ENCODE data around the gene CEACAM21. TPM values are rescaled to one million over a fixed set of nuclear protein-coding genes. Genes with fewer than 3 reads are reported as not detected.

The CEACAM21 gene
- total RNA-seq, 3 donors from 2014 or later (not counting 1 experiment from before 2014, with no cell fraction given) = 26.8 to 46.6 (median 33.6) TPM

DNA sequence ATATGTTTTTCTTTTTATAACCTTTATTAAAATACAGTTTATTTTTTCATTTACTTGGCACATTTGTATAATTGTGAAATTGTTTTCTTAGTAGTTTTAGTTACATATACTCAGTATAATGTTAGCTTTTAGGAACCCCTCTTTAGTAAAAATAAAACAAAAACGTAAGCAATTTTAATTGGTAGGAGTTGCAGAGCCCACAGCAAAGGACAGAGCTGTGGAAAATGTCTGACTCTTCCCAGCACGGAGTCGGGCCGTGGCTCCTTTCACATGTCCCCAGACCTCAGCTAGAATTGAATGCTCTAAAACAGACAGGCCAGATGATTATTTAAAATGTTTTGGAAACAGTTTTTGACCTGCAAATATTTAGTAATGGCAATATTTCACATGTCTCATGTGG is 27.9 kb upstream of the CEACAM21 start:
- peaks cover 4% of the 10 kb centered on the region for H3K36me3 ChIP-seq (ENCODE audit: control insufficient read depth, insufficient read depth, low read length)
- intact Hi-C loops (cut with micrococcal nuclease) = loop anchor here (5.0 to 10.0 kb wide), 2 partner anchors 286 to 943 kb away; partner anchors contain the start of genes HNRNPUL1 and LTBP4
- TF ChIP-seq, protein P1, sequence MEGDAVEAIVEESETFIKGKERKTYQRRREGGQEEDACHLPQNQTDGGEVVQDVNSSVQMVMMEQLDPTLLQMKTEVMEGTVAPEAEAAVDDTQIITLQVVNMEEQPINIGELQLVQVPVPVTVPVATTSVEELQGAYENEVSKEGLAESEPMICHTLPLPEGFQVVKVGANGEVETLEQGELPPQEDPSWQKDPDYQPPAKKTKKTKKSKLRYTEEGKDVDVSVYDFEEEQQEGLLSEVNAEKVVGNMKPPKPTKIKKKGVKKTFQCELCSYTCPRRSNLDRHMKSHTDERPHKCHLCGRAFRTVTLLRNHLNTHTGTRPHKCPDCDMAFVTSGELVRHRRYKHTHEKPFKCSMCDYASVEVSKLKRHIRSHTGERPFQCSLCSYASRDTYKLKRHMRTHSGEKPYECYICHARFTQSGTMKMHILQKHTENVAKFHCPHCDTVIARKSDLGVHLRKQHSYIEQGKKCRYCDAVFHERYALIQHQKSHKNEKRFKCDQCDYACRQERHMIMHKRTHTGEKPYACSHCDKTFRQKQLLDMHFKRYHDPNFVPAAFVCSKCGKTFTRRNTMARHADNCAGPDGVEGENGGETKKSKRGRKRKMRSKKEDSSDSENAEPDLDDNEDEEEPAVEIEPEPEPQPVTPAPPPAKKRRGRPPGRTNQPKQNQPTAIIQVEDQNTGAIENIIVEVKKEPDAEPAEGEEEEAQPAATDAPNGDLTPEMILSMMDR (IDR thresholded peaks at IDR 0.05) = no peak
- Mint-ChIP-seq H3K4me3 (peak overlapping the region; percentile 59), H3K27me3 (ENCODE audit: low read depth in 2 of 2) (no peaks in the 10 kb centered on the region), H3K27ac (peak overlapping the region; percentile 95 to 96), H3K36me3 (no peaks in the 10 kb centered on the region), H3K4me1 (peaks cover 67% of the 10 kb centered on the region in 2 donors), H3K9me3 (no peaks in the 10 kb centered on the region)
- DNase-seq (no peak), ATAC-seq (no peak)
- H3K27me3 ChIP-seq (ENCODE audit: control insufficient read depth, insufficient read depth, low read length) = no peaks in the 10 kb centered on the region
- H3K4me1 ChIP-seq (ENCODE audit: control insufficient read depth, insufficient read depth, low read length) = peaks cover 60% of the 10 kb centered on the region
- no peak overlapping the region for H3K27ac ChIP-seq (ENCODE audit: low read length)
- 82% methylated on average over 4 of the region's 4 CpGs for WGBS (ENCODE audit: insufficient coverage)
- no peak overlapping the region for H3K4me3 ChIP-seq (ENCODE audit: low read length)
- no peaks in the 10 kb centered on the region for H3K9me3 ChIP-seq (ENCODE audit: control insufficient read depth, insufficient read depth, low read length)

DNA sequence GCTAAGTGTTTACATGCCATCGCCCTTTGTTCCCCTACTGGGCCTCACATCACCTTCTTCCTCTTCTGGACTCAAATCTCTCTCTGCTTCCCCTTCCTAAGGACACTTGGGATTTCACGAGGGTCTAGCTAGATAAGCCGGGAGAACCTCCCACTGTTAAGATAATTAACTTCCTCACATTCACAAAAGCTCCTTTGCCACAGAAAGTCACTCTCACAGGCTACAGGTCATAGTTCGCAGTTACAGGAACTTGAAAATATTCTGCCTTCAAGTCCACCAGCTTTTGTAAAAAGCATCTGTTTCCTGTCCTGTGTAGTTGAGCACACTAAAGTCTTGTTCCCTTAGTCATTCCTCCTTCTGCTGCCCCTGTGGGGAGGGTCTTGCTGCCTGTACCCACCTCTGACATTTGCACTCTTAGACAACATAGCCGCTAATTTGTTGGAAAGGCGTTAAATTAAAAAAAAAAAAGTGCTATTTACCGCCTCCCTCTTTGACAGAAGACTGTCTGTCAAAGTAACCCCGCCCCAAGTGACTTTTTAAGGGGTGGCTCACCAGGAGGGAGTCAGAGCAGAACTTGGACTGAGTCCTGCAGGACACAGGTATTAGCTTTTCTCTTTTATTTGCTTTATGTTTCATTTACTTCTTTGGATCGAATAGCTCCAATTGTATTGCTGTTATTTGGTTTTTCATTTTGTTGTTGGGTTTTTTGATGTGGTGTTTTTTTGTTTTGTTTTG is 26.8 kb upstream of the CEACAM21 start:
- Histone ChIP-seq H3K27ac (ENCODE audit: low read length) (peak overlapping the region; percentile 88), H3K4me3 (ENCODE audit: low read length) (peak overlapping the region; percentile 89), H3K4me1 (ENCODE audit: control insufficient read depth, insufficient read depth, low read length) (peaks cover 62% of the 10 kb centered on the region), H3K9me3 (ENCODE audit: control insufficient read depth, insufficient read depth, low read length) (no peaks in the 10 kb centered on the region), H3K36me3 (ENCODE audit: control insufficient read depth, insufficient read depth, low read length) (peaks cover 11% of the 10 kb centered on the region), H3K27me3 (ENCODE audit: control insufficient read depth, insufficient read depth, low read length) (no peaks in the 10 kb centered on the region)
- peak overlapping the region; percentile 99 for H3K4me3 Mint-ChIP-seq
- WGBS (ENCODE audit: insufficient coverage) = 2% methylated on average over 9 of the region's 9 CpGs
- TF ChIP-seq, protein P1 (IDR thresholded peaks at IDR 0.05) = no peak
- peak; percentile 68 to 81 (median 78) for ATAC-seq
- H3K4me1 Mint-ChIP-seq = peaks cover 72 to 74% of the 10 kb centered on the region in 2 donors
- H3K27ac Mint-ChIP-seq = peak overlapping the region; percentile 95 to 96
- no peaks in the 10 kb centered on the region for H3K27me3 Mint-ChIP-seq (ENCODE audit: low read depth in 2 of 2)
- peak; percentile 67 to 87 for DNase-seq
- no peaks in the 10 kb centered on the region for H3K36me3 Mint-ChIP-seq
- H3K9me3 Mint-ChIP-seq = no peaks in the 10 kb centered on the region
- intact Hi-C loops (cut with micrococcal nuclease) = loop anchor here (5.0 to 10.0 kb wide), 2 partner anchors 287 to 944 kb away; partner anchors contain the start of genes HNRNPUL1 and LTBP4

DNA sequence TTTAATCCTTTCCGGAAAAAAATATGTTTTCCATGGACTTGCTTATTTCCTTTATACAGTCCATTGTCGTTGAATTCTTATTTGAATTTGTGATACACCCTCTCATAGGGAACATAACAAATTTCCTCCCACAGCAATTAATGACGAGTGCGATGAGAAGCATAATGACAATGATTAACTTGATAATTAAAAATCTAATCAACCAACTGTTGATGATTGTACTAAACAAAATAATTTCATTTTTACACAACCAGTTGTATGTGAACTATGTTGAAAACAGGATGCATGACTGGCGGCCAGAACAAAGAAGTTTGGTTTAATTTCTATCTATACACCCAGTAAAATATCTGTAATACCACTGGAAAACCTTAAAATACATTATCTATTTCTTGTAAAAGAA is 26.1 kb upstream of the CEACAM21 start:
- no peaks in the 10 kb centered on the region for H3K9me3 Mint-ChIP-seq
- peak overlapping the region; percentile 89 for H3K4me3 ChIP-seq (ENCODE audit: low read length)
- no peaks in the 10 kb centered on the region for H3K9me3 ChIP-seq (ENCODE audit: control insufficient read depth, insufficient read depth, low read length)
- peak overlapping the region; percentile 88 for H3K27ac ChIP-seq (ENCODE audit: low read length)
- no peaks in the 10 kb centered on the region for H3K27me3 Mint-ChIP-seq (ENCODE audit: low read depth in 2 of 2)
- peaks cover 14% of the 10 kb centered on the region for H3K36me3 ChIP-seq (ENCODE audit: control insufficient read depth, insufficient read depth, low read length)
- TF ChIP-seq, protein P1 (IDR thresholded peaks at IDR 0.05) = no peak
- H3K4me1 ChIP-seq (ENCODE audit: control insufficient read depth, insufficient read depth, low read length) = peaks cover 60% of the 10 kb centered on the region
- DNase-seq (no peak), ATAC-seq (no peak)
- H3K4me3 Mint-ChIP-seq = peak overlapping the region; percentile 99
- H3K4me1 Mint-ChIP-seq = peaks cover 72 to 76% of the 10 kb centered on the region in 2 donors
- no peaks in the 10 kb centered on the region for H3K27me3 ChIP-seq (ENCODE audit: control insufficient read depth, insufficient read depth, low read length)
- no peaks in the 10 kb centered on the region for H3K36me3 Mint-ChIP-seq
- H3K27ac Mint-ChIP-seq = peak overlapping the region; percentile 95 to 96
- intact Hi-C loops (cut with micrococcal nuclease) = loop anchor here (5.0 to 10.0 kb wide), 2 partner anchors 288 to 945 kb away; partner anchors contain the start of genes HNRNPUL1 and LTBP4
- 20% methylated on average over 1 of the region's 5 CpGs for WGBS (ENCODE audit: insufficient coverage)
